ENCODE measurements around the gene HOXD13.

HOXD13 gene

DNA sequence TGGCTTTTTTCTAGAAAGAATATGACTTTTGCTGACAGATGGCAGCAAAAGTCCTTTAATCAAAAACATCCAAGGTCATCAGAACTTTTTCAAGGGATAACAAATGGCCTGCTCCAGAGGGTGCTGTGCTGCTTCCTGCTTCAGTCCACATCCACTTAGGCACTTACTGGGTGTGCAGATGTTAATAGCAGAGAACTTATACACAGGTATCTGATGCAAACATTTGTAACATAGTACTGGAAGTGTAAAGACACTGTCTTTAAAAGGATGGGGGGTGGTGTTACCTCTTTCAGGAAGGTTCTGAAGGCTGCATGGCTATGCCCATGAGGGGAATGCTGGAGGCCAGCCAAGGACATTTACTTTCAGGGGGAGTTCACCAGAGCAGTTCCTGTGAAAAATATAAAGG is 42.5 kb downstream of the HOXD13 start:
- DNase-seq (ENCODE audit: extremely low read depth, insufficient read length), result no peak
- TF ChIP-seq, protein P1, sequence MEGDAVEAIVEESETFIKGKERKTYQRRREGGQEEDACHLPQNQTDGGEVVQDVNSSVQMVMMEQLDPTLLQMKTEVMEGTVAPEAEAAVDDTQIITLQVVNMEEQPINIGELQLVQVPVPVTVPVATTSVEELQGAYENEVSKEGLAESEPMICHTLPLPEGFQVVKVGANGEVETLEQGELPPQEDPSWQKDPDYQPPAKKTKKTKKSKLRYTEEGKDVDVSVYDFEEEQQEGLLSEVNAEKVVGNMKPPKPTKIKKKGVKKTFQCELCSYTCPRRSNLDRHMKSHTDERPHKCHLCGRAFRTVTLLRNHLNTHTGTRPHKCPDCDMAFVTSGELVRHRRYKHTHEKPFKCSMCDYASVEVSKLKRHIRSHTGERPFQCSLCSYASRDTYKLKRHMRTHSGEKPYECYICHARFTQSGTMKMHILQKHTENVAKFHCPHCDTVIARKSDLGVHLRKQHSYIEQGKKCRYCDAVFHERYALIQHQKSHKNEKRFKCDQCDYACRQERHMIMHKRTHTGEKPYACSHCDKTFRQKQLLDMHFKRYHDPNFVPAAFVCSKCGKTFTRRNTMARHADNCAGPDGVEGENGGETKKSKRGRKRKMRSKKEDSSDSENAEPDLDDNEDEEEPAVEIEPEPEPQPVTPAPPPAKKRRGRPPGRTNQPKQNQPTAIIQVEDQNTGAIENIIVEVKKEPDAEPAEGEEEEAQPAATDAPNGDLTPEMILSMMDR (IDR thresholded peaks at IDR 0.05; ENCODE audit: insufficient read depth, low read length, poor library complexity, severe bottlenecking), result no peak

DNA sequence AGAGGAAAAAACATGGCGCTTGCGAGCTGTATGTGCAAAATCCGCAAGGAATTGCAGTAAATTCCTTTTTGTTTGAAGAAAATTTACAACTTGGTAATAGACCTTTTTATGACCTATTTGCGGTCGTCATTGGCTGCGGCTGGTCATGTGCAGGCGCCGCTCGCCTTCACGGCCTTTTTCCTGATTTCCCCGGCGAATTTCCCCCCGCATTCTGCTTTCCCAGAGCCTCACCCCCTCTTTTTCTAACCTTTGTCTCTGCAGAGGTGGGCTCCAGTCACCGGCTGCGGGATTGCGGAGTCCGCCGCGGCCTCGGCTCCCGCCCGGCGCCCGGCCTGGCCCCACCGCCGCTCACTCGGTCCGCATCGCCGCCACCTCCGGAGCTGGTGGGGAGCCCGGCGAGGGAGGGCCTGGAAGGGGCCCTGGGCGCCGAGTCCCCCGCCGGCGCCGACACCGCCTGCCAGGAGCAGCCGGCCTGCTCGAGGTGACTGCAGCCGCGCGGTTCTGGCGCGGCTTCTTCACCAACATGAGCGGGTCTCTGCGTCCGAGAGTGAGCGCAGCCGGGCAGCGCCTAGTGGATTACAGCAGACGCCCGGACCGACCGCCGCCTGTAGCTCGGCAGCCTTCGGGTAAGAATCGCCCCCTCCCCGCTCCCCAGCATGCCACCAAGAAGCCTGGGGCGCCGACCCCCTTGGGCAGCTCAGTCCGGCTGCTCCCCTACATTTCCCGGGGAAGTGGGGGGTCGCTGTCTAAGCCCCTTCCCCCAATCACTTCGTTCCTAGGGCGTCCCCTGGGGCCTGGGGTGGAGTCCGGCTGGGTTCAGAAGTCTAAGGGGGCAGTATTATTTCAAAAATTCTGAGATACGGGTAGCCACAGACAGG is 44.1 kb downstream of the HOXD13 start:
- H3K36me3 ChIP-seq (ENCODE audit: control insufficient read depth, insufficient read depth, low read length), result no peaks in the 10 kb centered on the region
- TF ChIP-seq, protein P1 (IDR thresholded peaks at IDR 0.05; ENCODE audit: insufficient read depth, low read length, poor library complexity, severe bottlenecking), result no peak
- no peak for DNase-seq (ENCODE audit: extremely low read depth, insufficient read length)
- no peak overlapping the region for H3K4me3 ChIP-seq (replicated peaks; ENCODE audit: low read depth, low read length)
- H3K27me3 ChIP-seq (replicated peaks; ENCODE audit: control insufficient read depth, insufficient read depth, low read length), result no peaks in the 10 kb centered on the region

More for the DNA sequence above, 42.5 kb downstream of the HOXD13 start:
- Histone ChIP-seq H3K4me3 (replicated peaks; ENCODE audit: low read depth, low read length) (no peak overlapping the region), H3K27me3 (replicated peaks; ENCODE audit: control insufficient read depth, insufficient read depth, low read length) (no peaks in the 10 kb centered on the region), H3K36me3 (ENCODE audit: control insufficient read depth, insufficient read depth, low read length) (no peaks in the 10 kb centered on the region)

DNA sequence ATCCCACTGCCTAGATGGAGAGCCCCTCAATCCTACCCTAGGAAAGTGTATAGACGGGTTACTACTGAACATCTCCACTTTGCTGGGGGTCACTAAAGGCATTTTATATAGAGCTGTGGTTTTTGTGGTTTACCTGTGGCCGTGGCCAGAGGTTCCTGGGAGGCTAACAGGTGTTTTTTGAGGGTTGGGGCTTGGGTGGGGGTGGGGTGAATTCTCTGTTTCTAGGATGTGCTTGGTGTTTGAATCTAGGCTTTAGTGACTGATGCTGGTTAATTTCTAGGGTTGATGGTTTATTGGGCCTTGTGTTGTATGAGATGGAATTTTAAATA is 44.7 kb downstream of the HOXD13 start:
- TF ChIP-seq, protein P1 (IDR thresholded peaks at IDR 0.05; ENCODE audit: insufficient read depth, low read length, poor library complexity, severe bottlenecking), result no peak
- Histone ChIP-seq H3K27me3 (replicated peaks; ENCODE audit: control insufficient read depth, insufficient read depth, low read length) (no peaks in the 10 kb centered on the region), H3K4me3 (replicated peaks; ENCODE audit: low read depth, low read length) (no peak overlapping the region), H3K36me3 (ENCODE audit: control insufficient read depth, insufficient read depth, low read length) (no peaks in the 10 kb centered on the region)
- no peak for DNase-seq (ENCODE audit: extremely low read depth, insufficient read length)

GRCh38 chr2:176137906-176138305 is 45.4 kb downstream of the HOXD13 start:
- TF ChIP-seq, protein P1 (IDR thresholded peaks at IDR 0.05; ENCODE audit: insufficient read depth, low read length, poor library complexity, severe bottlenecking), result no peak
- DNase-seq (ENCODE audit: extremely low read depth, insufficient read length), result no peak
- H3K36me3 ChIP-seq (ENCODE audit: control insufficient read depth, insufficient read depth, low read length), result no peaks in the 10 kb centered on the region
- no peaks in the 10 kb centered on the region for H3K27me3 ChIP-seq (replicated peaks; ENCODE audit: control insufficient read depth, insufficient read depth, low read length)
- H3K4me3 ChIP-seq (replicated peaks; ENCODE audit: low read depth, low read length), result no peak overlapping the region

GRCh38 chr2:176138526-176138922 is 46.0 kb downstream of the HOXD13 start:
- no peaks in the 10 kb centered on the region for H3K27me3 ChIP-seq (replicated peaks; ENCODE audit: control insufficient read depth, insufficient read depth, low read length)

More at GRCh38 chr2:176138526-176138922, 46.0 kb downstream of the HOXD13 start:
- H3K4me3 ChIP-seq (replicated peaks; ENCODE audit: low read depth, low read length), result no peak overlapping the region
- TF ChIP-seq, protein P1 (IDR thresholded peaks at IDR 0.05; ENCODE audit: insufficient read depth, low read length, poor library complexity, severe bottlenecking), result no peak
- DNase-seq (ENCODE audit: extremely low read depth, insufficient read length), result no peak
- no peaks in the 10 kb centered on the region for H3K36me3 ChIP-seq (ENCODE audit: control insufficient read depth, insufficient read depth, low read length)

Measured in GM06990 (cell line).